ENCODE results near the gene C2CD2. TPM values are rescaled to one million over a fixed set of nuclear protein-coding genes. Genes with fewer than 3 reads are reported as not detected.

Gene C2CD2
- total RNA-seq, 1 donor from 2014 or later = 15.8 TPM

GRCh38 chr21:41901099-41901498 is 52.7 kb downstream of the C2CD2 start:
- TF ChIP-seq CTCF (IDR thresholded peaks at IDR 0.05; ENCODE audit: insufficient read depth, low read length, poor library complexity, severe bottlenecking) = no peak
- no peak for DNase-seq (ENCODE audit: low read depth)
- Histone ChIP-seq H3K27me3 (ENCODE audit: control insufficient read depth, insufficient read depth, low read length) (no peaks in the 10 kb centered on the region), H3K4me3 (ENCODE audit: low read depth, low read length) (no peak overlapping the region), H3K36me3 (ENCODE audit: control insufficient read depth, insufficient read depth, low read length) (no peaks in the 10 kb centered on the region)

- Histone ChIP-seq H3K27me3 (ENCODE audit: control insufficient read depth, insufficient read depth, low read length) (no peaks in the 10 kb centered on the region), H3K4me3 (ENCODE audit: low read depth, low read length) (no peak overlapping the region), H3K36me3 (ENCODE audit: control insufficient read depth, insufficient read depth, low read length) (no peaks in the 10 kb centered on the region)
- DNase-seq (ENCODE audit: low read depth) = no peak
- TF ChIP-seq CTCF (IDR thresholded peaks at IDR 0.05; ENCODE audit: insufficient read depth, low read length, poor library complexity, severe bottlenecking) = no peak
Measured at GRCh38 chr21:41900401-41900800, 53.4 kb downstream of the C2CD2 start.

- Histone ChIP-seq H3K36me3 (ENCODE audit: control insufficient read depth, insufficient read depth, low read length) (no peaks in the 10 kb centered on the region), H3K27me3 (ENCODE audit: control insufficient read depth, insufficient read depth, low read length) (no peaks in the 10 kb centered on the region), H3K4me3 (ENCODE audit: low read depth, low read length) (no peak overlapping the region)
- TF ChIP-seq CTCF (IDR thresholded peaks at IDR 0.05; ENCODE audit: insufficient read depth, low read length, poor library complexity, severe bottlenecking) = no peak
- DNase-seq (ENCODE audit: low read depth) = no peak
Measured at GRCh38 chr21:41899426-41900202, 54.2 kb downstream of the C2CD2 start.

- no peak overlapping the region for H3K4me3 ChIP-seq (ENCODE audit: low read depth, low read length)
- H3K27me3 ChIP-seq (ENCODE audit: control insufficient read depth, insufficient read depth, low read length) = no peaks in the 10 kb centered on the region
- DNase-seq (ENCODE audit: low read depth) = no peak
- no peak for TF ChIP-seq CTCF (IDR thresholded peaks at IDR 0.05; ENCODE audit: insufficient read depth, low read length, poor library complexity, severe bottlenecking)
- no peaks in the 10 kb centered on the region for H3K36me3 ChIP-seq (ENCODE audit: control insufficient read depth, insufficient read depth, low read length)
Measured at GRCh38 chr21:41898998-41899397, 54.8 kb downstream of the C2CD2 start.

GRCh38 chr21:41897700-41898099 is 56.1 kb downstream of the C2CD2 start:
- Histone ChIP-seq H3K27me3 (ENCODE audit: control insufficient read depth, insufficient read depth, low read length) (no peaks in the 10 kb centered on the region), H3K4me3 (ENCODE audit: low read depth, low read length) (no peak overlapping the region), H3K36me3 (ENCODE audit: control insufficient read depth, insufficient read depth, low read length) (no peaks in the 10 kb centered on the region)
- no peak for TF ChIP-seq CTCF (IDR thresholded peaks at IDR 0.05; ENCODE audit: insufficient read depth, low read length, poor library complexity, severe bottlenecking)
- no peak for DNase-seq (ENCODE audit: low read depth)

All from kidney epithelial cell (primary cell).